Bronchial epithelial cell (primary cell): ENCODE data around the gene TCERG1L. TPM values are rescaled to one million over a fixed set of nuclear protein-coding genes. Genes with fewer than 3 reads are reported as not detected.

ENCODE experiments used
- DNase-seq: peaks from one replicate; pipeline ENCODE4 v3.0.0-alpha.2; 2010; ENCODE audit warnings: low read depth
- FAIRE-seq: peaks from 2 replicates; lab custom pipeline; 2011; peaks lifted over from hg19 to GRCh38; lab: Jason Lieb, UNC
- H3K27me3 ChIP-seq: 2 replicates; pipeline ENCODE4 v1.5.1; 2011; ENCODE audit warnings: low read length; ENCODE audit not compliant: control insufficient read depth, insufficient read depth
- H3K36me3 ChIP-seq: 2 replicates; pipeline ENCODE4 v1.5.1; 2011; ENCODE audit warnings: low read length; ENCODE audit not compliant: control insufficient read depth, insufficient read depth
- H3K4me3 ChIP-seq: 2 replicates; pipeline ENCODE4 v1.5.1; 2011; ENCODE audit warnings: mild to moderate bottlenecking, low read depth, low read length, control low read depth
- total RNA-seq: library from RNA; depleted of rRNA; stranded (reverse); fragments of >200 nt; gene quantifications from 2 replicates; pipeline ENCODE4 v1.2.1, GENCODE V29; 2014
- TF ChIP-seq, protein P1 (sequence below): IDR thresholded peaks from 2 replicates; pipeline ENCODE4 v1.5.1; 2011; ENCODE audit warnings: mild to moderate bottlenecking, moderate library complexity, low read length, control low read depth, inconsistent platforms; ENCODE audit not compliant: insufficient read depth, severe bottlenecking

The TCERG1L gene
- total RNA-seq, 1 donor from 2014 or later, result not detected

- TF ChIP-seq, protein P1, sequence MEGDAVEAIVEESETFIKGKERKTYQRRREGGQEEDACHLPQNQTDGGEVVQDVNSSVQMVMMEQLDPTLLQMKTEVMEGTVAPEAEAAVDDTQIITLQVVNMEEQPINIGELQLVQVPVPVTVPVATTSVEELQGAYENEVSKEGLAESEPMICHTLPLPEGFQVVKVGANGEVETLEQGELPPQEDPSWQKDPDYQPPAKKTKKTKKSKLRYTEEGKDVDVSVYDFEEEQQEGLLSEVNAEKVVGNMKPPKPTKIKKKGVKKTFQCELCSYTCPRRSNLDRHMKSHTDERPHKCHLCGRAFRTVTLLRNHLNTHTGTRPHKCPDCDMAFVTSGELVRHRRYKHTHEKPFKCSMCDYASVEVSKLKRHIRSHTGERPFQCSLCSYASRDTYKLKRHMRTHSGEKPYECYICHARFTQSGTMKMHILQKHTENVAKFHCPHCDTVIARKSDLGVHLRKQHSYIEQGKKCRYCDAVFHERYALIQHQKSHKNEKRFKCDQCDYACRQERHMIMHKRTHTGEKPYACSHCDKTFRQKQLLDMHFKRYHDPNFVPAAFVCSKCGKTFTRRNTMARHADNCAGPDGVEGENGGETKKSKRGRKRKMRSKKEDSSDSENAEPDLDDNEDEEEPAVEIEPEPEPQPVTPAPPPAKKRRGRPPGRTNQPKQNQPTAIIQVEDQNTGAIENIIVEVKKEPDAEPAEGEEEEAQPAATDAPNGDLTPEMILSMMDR, result no peak
- no peak for FAIRE-seq
- no peak for DNase-seq
- no peaks in the 10 kb centered on the region for H3K27me3 ChIP-seq
- H3K36me3 ChIP-seq, result no peaks in the 10 kb centered on the region
- no peak overlapping the region for H3K4me3 ChIP-seq
Measured at GRCh38 chr10:131059881-131060280, 251.6 kb downstream of the TCERG1L start.

GRCh38 chr10:131058799-131059198 is 252.7 kb downstream of the TCERG1L start:
- DNase-seq (no peak), FAIRE-seq (no peak)
- H3K27me3 ChIP-seq, result no peaks in the 10 kb centered on the region
- H3K36me3 ChIP-seq, result no peaks in the 10 kb centered on the region
- no peak overlapping the region for H3K4me3 ChIP-seq
- TF ChIP-seq, protein P1, result no peak

- no peak for FAIRE-seq
Measured at GRCh38 chr10:131056781-131057180, 254.7 kb downstream of the TCERG1L start.

DNA sequence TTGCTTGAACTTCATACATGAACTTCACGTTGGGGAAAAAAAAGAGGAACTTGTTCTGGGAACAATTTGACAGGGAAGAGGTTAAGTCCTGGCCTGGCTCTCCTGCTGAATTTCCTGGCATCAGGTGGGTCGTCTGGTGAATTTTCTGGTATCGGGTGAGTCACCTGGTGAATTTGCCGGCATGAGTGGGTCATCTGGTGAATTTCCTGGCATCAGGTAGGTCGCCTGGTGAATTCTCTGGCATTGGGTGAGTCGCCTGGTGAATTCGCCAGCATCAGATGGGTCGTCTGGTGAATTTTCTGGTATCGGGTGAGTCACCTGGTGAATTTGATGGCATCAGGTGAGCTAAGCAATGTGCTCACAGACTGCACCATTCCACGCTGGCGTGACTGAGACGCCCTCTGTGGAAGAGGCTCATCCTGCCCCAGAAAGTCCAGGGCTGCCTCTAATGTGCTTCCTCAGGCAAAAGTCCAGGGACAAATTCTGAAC is 255.4 kb downstream of the TCERG1L start:
- Histone ChIP-seq H3K27me3 (no peaks in the 10 kb centered on the region), H3K36me3 (no peaks in the 10 kb centered on the region), H3K4me3 (no peak overlapping the region)
- FAIRE-seq, result no peak
- TF ChIP-seq, protein P1, result no peak
- no peak for DNase-seq

More at GRCh38 chr10:131056781-131057180, 254.7 kb downstream of the TCERG1L start:
- Histone ChIP-seq H3K27me3 (no peaks in the 10 kb centered on the region), H3K36me3 (no peaks in the 10 kb centered on the region), H3K4me3 (no peak overlapping the region)
- DNase-seq, result no peak
- TF ChIP-seq, protein P1, result no peak

- FAIRE-seq (no peak), DNase-seq (no peak)
- TF ChIP-seq, protein P1, result no peak
Measured at GRCh38 chr10:131055437-131055836, 256.1 kb downstream of the TCERG1L start.

DNA sequence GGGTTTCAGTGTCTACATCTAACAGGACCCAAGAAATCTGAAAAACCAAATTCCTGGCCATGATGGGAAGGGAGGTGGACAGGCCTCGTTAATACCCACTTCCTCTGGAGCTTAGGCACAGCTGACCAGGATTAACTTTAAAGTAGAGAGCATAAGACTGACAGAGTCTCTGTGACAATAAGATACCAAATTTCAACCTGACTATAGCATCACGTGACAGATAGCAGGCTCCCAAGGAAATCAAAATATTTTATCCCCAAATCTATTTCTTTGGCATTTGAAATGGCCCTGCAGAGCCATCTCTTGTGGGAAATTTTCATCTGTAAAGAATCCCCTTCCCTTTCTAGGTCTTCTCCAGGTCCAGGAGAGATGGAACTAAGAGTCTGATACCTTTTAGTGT is 258.3 kb downstream of the TCERG1L start:
- FAIRE-seq (no peak), DNase-seq (no peak)
- no peak overlapping the region for H3K4me3 ChIP-seq
- H3K27me3 ChIP-seq, result no peaks in the 10 kb centered on the region
- TF ChIP-seq, protein P1, result no peak
- H3K36me3 ChIP-seq, result no peaks in the 10 kb centered on the region

More at GRCh38 chr10:131055437-131055836, 256.1 kb downstream of the TCERG1L start:
- H3K4me3 ChIP-seq, result no peak overlapping the region
- H3K36me3 ChIP-seq, result no peaks in the 10 kb centered on the region
- no peaks in the 10 kb centered on the region for H3K27me3 ChIP-seq
